ENCODE data around the gene RNASE8. TPM values are rescaled to one million over a fixed set of nuclear protein-coding genes. Genes with fewer than 3 reads are reported as not detected.

Gene RNASE8
- total RNA-seq, 1 experiment from 2014 or later, result not detected

DNA sequence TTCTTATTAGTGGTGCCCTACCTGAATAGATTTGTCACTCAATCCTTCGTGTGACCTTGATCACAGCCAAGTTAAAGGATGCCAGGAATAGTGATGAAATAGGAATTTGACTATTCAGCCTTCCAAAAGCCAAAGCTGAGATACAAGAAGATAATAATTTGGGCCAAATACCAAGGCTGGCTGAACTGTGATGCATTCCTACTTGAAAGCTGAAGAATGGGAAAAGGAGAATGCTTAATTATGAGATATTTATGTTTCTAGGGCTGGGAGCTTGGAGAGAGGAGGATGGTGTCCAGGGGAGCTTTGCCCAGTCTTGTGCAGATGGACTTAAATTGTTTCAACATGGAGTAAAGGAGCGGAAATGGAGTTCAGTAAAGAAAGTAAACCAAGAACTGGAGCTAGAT is 10.2 kb upstream of the RNASE8 start:
- H3K9me3 Mint-ChIP-seq (ENCODE audit: unreplicated experiment), result no peaks in the 10 kb centered on the region
- H3K4me1 Mint-ChIP-seq (ENCODE audit: low read depth, unreplicated experiment), result no peaks in the 10 kb centered on the region
- Histone ChIP-seq H3K36me3 (ENCODE audit: control insufficient read depth, insufficient read depth, low read length) (no peaks in the 10 kb centered on the region), H3K9me3 (no peaks in the 10 kb centered on the region), H3K4me1 (no peaks in the 10 kb centered on the region), H3K27me3 (replicated peaks; ENCODE audit: control insufficient read depth, insufficient read depth, low read length) (no peaks in the 10 kb centered on the region), H3K4me3 (ENCODE audit: low read depth, low read length) (no peak overlapping the region)
- peaks cover 14% of the 10 kb centered on the region for H3K27me3 Mint-ChIP-seq (ENCODE audit: insufficient read depth, unreplicated experiment)
- H3K36me3 Mint-ChIP-seq (ENCODE audit: insufficient read depth, unreplicated experiment), result no peaks in the 10 kb centered on the region
- POLR2A ChIA-PET, result no interaction called here
- no peak for DNase-seq
- H3K27ac Mint-ChIP-seq (ENCODE audit: unreplicated experiment), result no peak overlapping the region
- intact Hi-C loops (cut with micrococcal nuclease; ENCODE audit: unreplicated experiment), result no loop called here
- H3K4me3 Mint-ChIP-seq (ENCODE audit: unreplicated experiment), result no peak overlapping the region
- no TSS peak for BruUV-seq (replicated peaks)
- TF ChIP-seq, protein P1, sequence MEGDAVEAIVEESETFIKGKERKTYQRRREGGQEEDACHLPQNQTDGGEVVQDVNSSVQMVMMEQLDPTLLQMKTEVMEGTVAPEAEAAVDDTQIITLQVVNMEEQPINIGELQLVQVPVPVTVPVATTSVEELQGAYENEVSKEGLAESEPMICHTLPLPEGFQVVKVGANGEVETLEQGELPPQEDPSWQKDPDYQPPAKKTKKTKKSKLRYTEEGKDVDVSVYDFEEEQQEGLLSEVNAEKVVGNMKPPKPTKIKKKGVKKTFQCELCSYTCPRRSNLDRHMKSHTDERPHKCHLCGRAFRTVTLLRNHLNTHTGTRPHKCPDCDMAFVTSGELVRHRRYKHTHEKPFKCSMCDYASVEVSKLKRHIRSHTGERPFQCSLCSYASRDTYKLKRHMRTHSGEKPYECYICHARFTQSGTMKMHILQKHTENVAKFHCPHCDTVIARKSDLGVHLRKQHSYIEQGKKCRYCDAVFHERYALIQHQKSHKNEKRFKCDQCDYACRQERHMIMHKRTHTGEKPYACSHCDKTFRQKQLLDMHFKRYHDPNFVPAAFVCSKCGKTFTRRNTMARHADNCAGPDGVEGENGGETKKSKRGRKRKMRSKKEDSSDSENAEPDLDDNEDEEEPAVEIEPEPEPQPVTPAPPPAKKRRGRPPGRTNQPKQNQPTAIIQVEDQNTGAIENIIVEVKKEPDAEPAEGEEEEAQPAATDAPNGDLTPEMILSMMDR (IDR thresholded peaks at IDR 0.05; ENCODE audit: insufficient read depth in 1 of 2, low read depth in 1 of 2, low read length in 1 of 2, severe bottlenecking in 1 of 2, unreplicated experiment in 1 of 2), result no peak
- CTCF ChIA-PET, result interaction anchor here (0.7 to 3.1 kb wide), 3 partner anchors 21 to 77 kb away, joined by 3 to 14 read pairs (median 3); no protein-coding TSS in a partner anchor

DNA sequence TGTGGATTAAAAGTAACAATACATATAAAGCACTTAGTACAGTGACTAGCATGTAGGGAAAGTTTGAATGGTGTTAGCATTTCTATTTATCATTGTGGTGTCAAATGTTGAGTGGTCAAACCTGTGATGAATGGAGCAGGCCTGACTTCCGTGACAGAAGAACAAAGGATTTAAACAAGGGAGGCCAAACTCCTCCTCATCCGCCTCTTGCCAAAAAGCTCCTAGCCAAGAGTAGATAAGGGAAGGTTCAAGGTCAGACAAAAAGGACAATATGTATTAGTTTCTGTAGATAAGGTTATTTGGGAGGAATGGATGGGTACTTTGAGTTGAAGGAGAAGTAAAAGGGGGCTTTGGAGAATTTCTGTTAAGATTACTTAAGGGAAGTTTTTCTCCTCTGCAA is 9.0 kb upstream of the RNASE8 start:
- Histone ChIP-seq H3K4me3 (ENCODE audit: low read depth, low read length) (no peak overlapping the region), H3K9me3 (no peaks in the 10 kb centered on the region), H3K27me3 (replicated peaks; ENCODE audit: control insufficient read depth, insufficient read depth, low read length) (no peaks in the 10 kb centered on the region), H3K36me3 (ENCODE audit: control insufficient read depth, insufficient read depth, low read length) (no peaks in the 10 kb centered on the region), H3K4me1 (no peaks in the 10 kb centered on the region)
- intact Hi-C loops (cut with micrococcal nuclease; ENCODE audit: unreplicated experiment), result no loop called here
- no TSS peak for BruUV-seq (replicated peaks)
- Mint-ChIP-seq H3K4me3 (ENCODE audit: unreplicated experiment) (no peak overlapping the region), H3K4me1 (ENCODE audit: low read depth, unreplicated experiment) (no peaks in the 10 kb centered on the region), H3K27ac (ENCODE audit: unreplicated experiment) (no peak overlapping the region), H3K27me3 (ENCODE audit: insufficient read depth, unreplicated experiment) (peaks cover 11% of the 10 kb centered on the region), H3K9me3 (ENCODE audit: unreplicated experiment) (no peaks in the 10 kb centered on the region), H3K36me3 (ENCODE audit: insufficient read depth, unreplicated experiment) (no peaks in the 10 kb centered on the region)
- POLR2A ChIA-PET, result no interaction called here
- TF ChIP-seq, protein P1 (IDR thresholded peaks at IDR 0.05; ENCODE audit: insufficient read depth in 1 of 2, low read depth in 1 of 2, low read length in 1 of 2, severe bottlenecking in 1 of 2, unreplicated experiment in 1 of 2), result no peak
- CTCF ChIA-PET, result interaction anchor here (0.6 to 3.1 kb wide), 2 partner anchors 34 to 504 kb away, joined by 4 to 14 read pairs; no protein-coding TSS in a partner anchor
- no peak for DNase-seq

DNA sequence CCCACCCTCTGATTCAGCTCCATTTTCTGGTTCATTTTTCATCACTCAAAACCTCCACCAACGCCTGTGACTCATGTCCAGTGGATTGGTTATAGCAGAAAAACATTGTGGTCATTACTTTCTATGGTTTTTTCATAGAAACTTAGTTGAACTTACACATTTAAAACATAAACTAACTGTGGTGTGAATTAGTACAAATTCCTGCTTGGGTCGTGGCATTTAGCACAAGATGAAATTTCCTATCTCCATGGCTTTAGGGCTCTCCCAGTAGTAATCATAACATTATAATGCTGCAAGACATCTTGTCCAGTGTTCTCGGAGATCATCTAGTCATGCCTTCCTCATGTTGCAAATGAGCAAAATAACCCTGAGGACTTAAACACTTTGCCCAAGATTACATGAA is 8.3 kb upstream of the RNASE8 start:
- H3K36me3 Mint-ChIP-seq (ENCODE audit: insufficient read depth, unreplicated experiment), result no peaks in the 10 kb centered on the region
- CTCF ChIA-PET, result interaction anchor here (3.1 kb wide), 1 partner anchor 34 kb away, joined by 14 read pairs; no protein-coding TSS in a partner anchor
- Histone ChIP-seq H3K9me3 (no peaks in the 10 kb centered on the region), H3K36me3 (ENCODE audit: control insufficient read depth, insufficient read depth, low read length) (no peaks in the 10 kb centered on the region), H3K4me1 (peaks cover 5% of the 10 kb centered on the region; the same call in 1 of the 2 replicates), H3K27me3 (replicated peaks; ENCODE audit: control insufficient read depth, insufficient read depth, low read length) (no peaks in the 10 kb centered on the region), H3K4me3 (ENCODE audit: low read depth, low read length) (no peak overlapping the region)
- POLR2A ChIA-PET, result no interaction called here
- intact Hi-C loops (cut with micrococcal nuclease; ENCODE audit: unreplicated experiment), result no loop called here
- TF ChIP-seq, protein P1 (IDR thresholded peaks at IDR 0.05; ENCODE audit: insufficient read depth in 1 of 2, low read depth in 1 of 2, low read length in 1 of 2, severe bottlenecking in 1 of 2, unreplicated experiment in 1 of 2), result no peak
- H3K4me1 Mint-ChIP-seq (ENCODE audit: low read depth, unreplicated experiment), result peaks cover 5% of the 10 kb centered on the region
- DNase-seq, result no peak
- H3K27ac Mint-ChIP-seq (ENCODE audit: unreplicated experiment), result no peak overlapping the region
- no peak overlapping the region for H3K4me3 Mint-ChIP-seq (ENCODE audit: unreplicated experiment)
- H3K27me3 Mint-ChIP-seq (ENCODE audit: insufficient read depth, unreplicated experiment), result peaks cover 11% of the 10 kb centered on the region
- no TSS peak for BruUV-seq (replicated peaks)
- no peaks in the 10 kb centered on the region for H3K9me3 Mint-ChIP-seq (ENCODE audit: unreplicated experiment)

Measured in Caco-2 (cell line).